Measurements from ENCODE around the gene ASS1. TPM values are rescaled to one million over a fixed set of nuclear protein-coding genes. Genes with fewer than 3 reads are reported as not detected.

Gene ASS1
- total and polyA plus RNA-seq, 9 donors, result 63.4 to 238 (median 87.0) TPM

DNA sequence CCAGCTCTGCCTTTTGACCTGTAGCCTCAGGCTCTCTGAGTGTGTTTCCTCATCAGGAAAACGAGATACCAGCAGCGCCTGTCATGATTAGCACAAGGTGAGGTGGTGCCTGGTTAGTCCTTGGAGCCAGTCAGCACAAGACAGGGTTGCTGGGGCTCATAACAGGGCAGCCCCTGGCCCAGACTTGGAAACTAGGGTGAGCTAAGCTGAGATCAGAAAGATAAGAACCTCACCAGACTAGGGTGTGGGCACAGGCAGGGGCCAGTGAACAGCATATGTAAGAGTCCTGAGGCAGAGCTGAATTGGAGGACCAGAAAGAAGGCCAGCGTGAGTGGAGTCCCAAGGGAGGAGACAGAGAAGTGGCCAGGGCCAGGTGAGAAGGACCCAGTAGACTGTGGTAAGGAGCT lies 91.9 kb downstream of the ASS1 start:
- DNase-seq, result no peak
- intact Hi-C loops (cut with DNase I), result no loop called here
- Histone ChIP-seq H3K9me3 (no peaks in the 10 kb centered on the region), H3K4me1 (ENCODE audit: insufficient read depth) (no peaks in the 10 kb centered on the region), H3K4me3 (no peak overlapping the region), H3K36me3 (no peaks in the 10 kb centered on the region), H3K27me3 (no peaks in the 10 kb centered on the region), H3K27ac (no peak overlapping the region)
- WGBS, 3 donors, result 52 to 54% (median 54%) methylated on average over 3 of the region's 3 CpGs
- TF ChIP-seq POLR2A (IDR thresholded peaks at IDR 0.05), result no peak

- DNase-seq, result no peak
- no peaks in the 10 kb centered on the region for H3K27me3 ChIP-seq
- H3K4me1 ChIP-seq (ENCODE audit: insufficient read depth), result no peaks in the 10 kb centered on the region
- no peak overlapping the region for H3K27ac ChIP-seq
- intact Hi-C loops (cut with DNase I), result no loop called here
- no peak overlapping the region for H3K4me3 ChIP-seq
- TF ChIP-seq EP300 (IDR thresholded peaks at IDR 0.05) (no peak), POLR2A (IDR thresholded peaks at IDR 0.05) (no peak)
- TF ChIP-seq, protein P1, sequence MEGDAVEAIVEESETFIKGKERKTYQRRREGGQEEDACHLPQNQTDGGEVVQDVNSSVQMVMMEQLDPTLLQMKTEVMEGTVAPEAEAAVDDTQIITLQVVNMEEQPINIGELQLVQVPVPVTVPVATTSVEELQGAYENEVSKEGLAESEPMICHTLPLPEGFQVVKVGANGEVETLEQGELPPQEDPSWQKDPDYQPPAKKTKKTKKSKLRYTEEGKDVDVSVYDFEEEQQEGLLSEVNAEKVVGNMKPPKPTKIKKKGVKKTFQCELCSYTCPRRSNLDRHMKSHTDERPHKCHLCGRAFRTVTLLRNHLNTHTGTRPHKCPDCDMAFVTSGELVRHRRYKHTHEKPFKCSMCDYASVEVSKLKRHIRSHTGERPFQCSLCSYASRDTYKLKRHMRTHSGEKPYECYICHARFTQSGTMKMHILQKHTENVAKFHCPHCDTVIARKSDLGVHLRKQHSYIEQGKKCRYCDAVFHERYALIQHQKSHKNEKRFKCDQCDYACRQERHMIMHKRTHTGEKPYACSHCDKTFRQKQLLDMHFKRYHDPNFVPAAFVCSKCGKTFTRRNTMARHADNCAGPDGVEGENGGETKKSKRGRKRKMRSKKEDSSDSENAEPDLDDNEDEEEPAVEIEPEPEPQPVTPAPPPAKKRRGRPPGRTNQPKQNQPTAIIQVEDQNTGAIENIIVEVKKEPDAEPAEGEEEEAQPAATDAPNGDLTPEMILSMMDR (IDR thresholded peaks at IDR 0.05), result no peak
- H3K9me3 ChIP-seq, result no peaks in the 10 kb centered on the region
- no peaks in the 10 kb centered on the region for H3K36me3 ChIP-seq
- WGBS, 3 donors, result 12 to 19% (median 18%) methylated on average over 25 of the region's 25 CpGs
These were observed 92.7 kb downstream of the ASS1 start for GRCh38 chr9:130537346-130538050.

DNA sequence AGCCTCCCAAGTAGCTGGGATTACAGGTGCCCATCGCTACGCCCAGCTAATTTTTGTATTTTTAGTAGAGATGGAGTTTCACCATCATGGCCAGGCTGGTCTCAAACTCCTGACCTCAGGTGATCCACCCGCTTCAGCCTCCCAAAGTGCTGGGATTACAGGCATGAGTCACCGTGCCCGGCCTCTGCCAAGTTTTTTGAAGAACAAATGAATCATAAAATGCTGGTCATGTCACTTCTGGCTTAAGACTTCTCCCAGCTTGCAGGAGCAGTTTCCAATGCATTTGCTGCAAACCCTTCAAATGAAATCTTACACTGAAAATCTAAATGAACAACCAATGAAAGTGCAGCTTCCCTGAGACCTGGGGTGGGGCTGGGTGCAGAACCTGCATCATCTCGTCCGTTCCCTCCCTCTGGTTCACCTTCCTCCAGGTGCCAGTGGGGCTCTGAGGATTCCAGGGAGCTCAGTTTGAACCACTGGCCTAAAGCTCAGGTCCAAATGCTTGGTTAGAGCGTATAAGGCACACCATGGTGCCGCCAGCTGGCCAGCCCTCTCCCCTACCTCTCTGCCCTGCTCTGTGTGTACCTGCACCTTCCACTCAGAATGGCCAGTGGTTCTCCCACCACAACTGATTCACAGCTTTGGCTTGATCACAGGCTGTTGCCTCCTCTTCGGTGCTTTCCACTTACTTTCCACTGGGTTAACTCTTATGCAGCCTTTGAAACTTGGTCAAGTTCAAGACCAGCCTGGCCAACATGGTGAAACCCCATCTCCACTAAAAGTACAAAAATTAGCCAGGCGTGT lies 94.9 kb downstream of the ASS1 start:
- Histone ChIP-seq H3K4me3 (no peak overlapping the region), H3K36me3 (no peaks in the 10 kb centered on the region), H3K27me3 (no peaks in the 10 kb centered on the region), H3K27ac (no peak overlapping the region), H3K9me3 (no peaks in the 10 kb centered on the region), H3K4me1 (ENCODE audit: insufficient read depth) (no peaks in the 10 kb centered on the region)
- WGBS, 3 donors, result 58 to 67% (median 63%) methylated on average over 11 of the region's 11 CpGs
- intact Hi-C loops (cut with DNase I), result no loop called here
- DNase-seq, result no peak
- TF ChIP-seq EP300 (IDR thresholded peaks at IDR 0.05) (no peak), POLR2A (IDR thresholded peaks at IDR 0.05) (no peak)
- TF ChIP-seq, protein P1 (IDR thresholded peaks at IDR 0.05), result no peak

GRCh38 chr9:130541533-130541932 lies 96.8 kb downstream of the ASS1 start:
- H3K4me1 ChIP-seq (ENCODE audit: insufficient read depth), result no peaks in the 10 kb centered on the region
- intact Hi-C loops (cut with DNase I), result no loop called here
- no peak for DNase-seq
- no peak overlapping the region for H3K27ac ChIP-seq
- no peak for TF ChIP-seq POLR2A (IDR thresholded peaks at IDR 0.05)
- H3K9me3 ChIP-seq, result no peaks in the 10 kb centered on the region
- 73 to 82% (median 78%) methylated on average over 2 of the region's 2 CpGs for WGBS, 3 donors
- H3K4me3 ChIP-seq, result no peak overlapping the region
- H3K27me3 ChIP-seq, result no peaks in the 10 kb centered on the region
- H3K36me3 ChIP-seq, result no peaks in the 10 kb centered on the region

DNA sequence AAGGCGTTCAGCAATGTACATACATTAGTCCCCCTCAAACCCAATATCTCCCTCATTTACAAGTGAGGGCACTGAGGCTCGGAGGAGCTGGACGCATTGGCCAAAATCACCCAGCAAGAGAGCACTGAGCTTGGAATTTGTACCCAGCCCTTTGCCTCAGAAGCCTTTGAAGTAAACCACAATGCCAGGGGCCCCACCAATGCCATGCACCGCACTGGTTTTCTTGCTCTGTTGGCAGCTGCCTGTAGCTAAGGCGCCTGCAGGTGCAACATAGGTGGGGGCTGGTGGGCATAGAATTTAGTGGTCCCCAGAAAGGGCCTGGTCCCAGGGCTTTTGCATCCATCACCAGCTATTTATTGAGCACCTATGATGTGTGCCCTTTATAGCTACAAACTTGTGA lies 97.3 kb downstream of the ASS1 start:
- intact Hi-C loops (cut with DNase I), result no loop called here
- DNase-seq, result no peak
- Histone ChIP-seq H3K27ac (no peak overlapping the region), H3K4me3 (no peak overlapping the region), H3K4me1 (ENCODE audit: insufficient read depth) (no peaks in the 10 kb centered on the region), H3K36me3 (no peaks in the 10 kb centered on the region), H3K27me3 (no peaks in the 10 kb centered on the region), H3K9me3 (no peaks in the 10 kb centered on the region)
- 70 to 81% (median 70%) methylated on average over 5 of the region's 5 CpGs for WGBS, 3 donors
- TF ChIP-seq, protein P1 (IDR thresholded peaks at IDR 0.05), result no peak
- TF ChIP-seq EP300 (IDR thresholded peaks at IDR 0.05), result no peak
- TF ChIP-seq POLR2A (IDR thresholded peaks at IDR 0.05), result no peak
